NCI-H345 treated with DMSO at 0.1 percent for 48 hours (cell line): Measurements from ENCODE around the gene MRPS31.

ENCODE experiments used
- DNase-seq: peaks from one replicate; lab custom pipeline; 2025; ENCODE audit not compliant: unreplicated experiment; lab: John Stamatoyannopoulos, UW

The MRPS31 gene

DNA sequence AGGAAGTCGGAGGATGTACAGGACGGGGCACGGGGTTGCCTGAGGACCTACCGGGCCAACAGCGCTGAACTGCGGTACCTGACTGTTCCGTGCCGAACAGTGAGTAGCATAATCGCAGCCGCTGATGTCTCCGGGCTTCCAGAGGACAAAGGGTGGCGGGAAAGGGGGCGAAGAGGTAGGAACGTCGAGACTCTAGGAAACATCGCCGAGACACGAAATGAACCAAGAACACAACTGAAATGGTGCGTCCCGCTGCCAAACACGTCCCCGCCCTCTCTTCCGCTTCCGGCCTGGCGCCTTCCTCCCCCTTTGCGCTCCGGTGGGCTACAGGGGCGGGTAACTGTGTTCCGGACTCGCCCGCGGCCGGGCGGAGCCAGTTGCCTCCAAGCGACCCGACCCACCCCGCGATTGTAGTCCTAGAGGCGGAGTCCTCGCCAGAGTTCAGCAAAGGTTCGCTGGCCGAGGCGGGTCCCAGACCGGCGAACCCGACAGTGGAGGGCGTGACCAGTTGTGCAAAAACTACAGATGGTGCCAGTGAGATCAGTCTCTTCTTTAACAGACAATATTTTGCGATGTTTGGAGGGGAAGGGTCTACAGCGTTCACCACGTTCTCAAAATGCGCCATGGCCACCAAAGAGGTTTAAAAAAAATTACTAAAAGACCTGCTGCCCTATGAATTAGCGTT, at the start of gene MRPS31:
Gene MRPS31, minus strand, starts transcription at position 257 of the 685 bp plus-strand sequence. Its CDS starts 54 bp downstream, at position 203.
- peak; percentile 67 for DNase-seq

DNA sequence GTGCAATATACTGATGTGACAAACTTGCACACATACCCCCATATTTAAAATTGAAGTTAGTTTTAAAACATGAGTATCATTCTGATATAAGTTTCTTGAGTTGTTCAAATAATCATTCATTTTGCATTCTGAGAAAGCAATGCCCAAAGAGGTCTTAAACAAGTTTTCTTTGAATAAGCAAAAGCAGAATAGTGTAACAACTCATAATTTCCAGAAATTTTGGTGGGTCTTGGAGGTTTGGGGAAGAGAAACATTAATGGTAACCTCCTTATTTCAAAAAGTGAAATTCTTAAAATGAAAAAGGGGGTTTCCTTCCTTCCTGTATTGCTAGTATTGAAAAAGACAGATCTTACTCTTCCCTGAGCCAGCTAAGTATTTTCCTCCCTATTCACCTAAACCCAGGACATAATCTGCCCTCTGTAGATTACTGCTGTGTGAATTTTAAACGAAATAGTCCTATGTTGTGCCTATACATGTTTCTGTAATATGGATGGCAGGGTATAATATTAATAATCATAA, 48.9 kb upstream of the MRPS31 start:
- no peak for DNase-seq

DNA sequence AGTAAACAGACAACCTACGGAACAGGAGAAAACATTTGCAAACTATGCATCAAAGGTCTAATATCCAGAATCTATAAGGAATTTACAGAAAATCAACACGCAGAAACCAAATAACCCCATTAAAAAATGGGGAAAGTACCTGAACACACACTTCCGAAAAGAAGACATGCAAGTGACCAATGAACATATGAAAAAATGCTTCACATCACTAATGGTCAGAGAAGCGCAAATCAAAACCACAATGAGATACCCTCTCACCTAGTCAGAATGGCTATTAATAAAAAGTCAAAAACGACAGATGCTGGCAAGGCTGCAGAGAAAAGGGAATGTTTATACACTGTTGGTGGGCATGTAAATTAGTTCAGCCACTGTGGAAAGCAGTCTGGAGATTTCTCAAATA, 47.9 kb upstream of the MRPS31 start:
- DNase-seq = no peak

DNA sequence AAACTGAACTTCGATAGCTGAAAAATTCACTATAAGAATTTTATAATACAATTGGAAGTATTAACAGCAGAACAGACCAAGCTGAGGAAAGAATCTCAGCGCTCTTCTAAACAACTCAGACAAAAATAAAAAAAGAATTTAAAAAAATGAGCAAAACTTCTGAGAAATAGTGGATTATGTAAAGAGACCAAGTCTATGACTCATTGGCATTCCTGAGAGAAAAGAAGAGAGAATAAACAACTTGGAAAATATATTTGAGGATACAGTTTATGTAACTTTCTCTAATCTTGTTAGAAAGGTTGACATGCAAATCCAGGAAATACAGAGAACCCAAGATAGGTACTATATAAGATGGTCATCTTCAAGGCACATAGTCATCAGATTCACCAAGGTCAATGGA, 43.8 kb upstream of the MRPS31 start:
- no peak for DNase-seq

DNA sequence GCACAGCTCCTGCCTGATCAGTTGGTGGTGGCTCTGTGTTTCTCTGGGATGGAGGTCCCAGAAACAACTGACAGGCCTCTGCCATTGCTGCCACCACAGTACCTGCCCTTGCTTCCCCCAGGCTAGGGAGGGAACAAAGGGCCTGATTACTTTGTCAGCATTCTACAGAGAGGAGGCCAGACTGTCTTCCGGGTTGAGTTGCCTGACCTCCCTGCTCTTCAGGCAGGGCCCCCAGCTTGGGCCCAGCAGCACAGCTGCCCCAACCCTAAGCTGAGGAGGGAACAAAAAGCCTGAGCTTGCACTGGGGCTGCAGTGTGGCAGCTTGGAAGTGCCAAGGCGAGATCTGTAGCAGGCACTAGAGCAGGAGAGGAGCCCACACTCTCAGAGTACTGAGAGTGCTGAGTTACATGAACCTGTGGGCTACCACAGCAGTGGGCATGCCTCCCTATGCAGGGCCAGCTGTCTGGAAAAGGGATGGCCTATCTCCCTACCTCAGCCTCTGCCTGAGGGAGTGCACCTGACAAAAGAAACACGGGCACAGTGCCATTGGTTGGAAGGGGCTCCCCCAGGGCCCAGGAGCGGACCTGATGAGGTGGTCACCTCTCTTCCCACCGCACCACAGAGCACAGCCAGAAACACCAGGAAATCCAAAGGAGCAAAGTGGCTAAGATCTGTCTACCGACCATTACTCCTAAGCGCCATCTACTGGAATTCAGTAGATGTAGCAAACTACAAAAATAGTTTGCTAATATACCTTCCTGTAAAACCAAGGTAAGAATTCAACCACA, 42.9 kb upstream of the MRPS31 start:
- no peak for DNase-seq

DNA sequence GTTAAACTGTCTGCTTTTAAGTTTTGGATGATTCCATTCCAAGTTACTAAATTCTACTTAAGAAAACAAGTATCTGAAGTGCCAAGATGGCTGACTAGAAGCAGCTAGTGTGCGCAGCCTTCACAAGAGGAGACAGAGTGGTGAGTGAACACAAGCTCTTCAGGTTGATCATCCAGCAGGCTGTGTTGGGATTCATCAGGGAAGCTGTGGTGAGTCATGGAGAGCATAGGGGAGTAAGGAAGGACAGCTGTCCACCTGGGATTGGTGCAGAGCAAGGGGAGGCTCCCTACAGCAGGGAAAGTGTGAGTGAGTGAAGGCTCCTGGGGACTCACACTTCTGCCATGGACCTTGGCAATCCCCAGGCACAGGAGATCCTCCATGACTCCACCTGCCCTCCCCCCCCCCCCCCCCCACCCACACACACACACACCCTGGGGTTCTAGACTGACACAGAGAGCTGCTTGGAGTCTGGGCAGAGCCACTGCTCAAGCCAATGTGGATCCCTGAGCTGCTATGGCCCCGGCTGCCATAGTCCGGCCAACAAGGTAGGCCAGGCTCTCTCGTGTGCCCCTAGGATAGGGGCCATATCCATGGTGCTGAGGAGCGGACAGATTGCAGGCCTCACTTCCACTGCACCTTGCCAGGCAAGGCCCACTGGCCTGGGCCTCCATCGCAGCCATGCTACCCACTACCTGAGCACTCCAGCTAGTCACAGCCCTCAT, 41.9 kb upstream of the MRPS31 start:
- no peak for DNase-seq

DNA sequence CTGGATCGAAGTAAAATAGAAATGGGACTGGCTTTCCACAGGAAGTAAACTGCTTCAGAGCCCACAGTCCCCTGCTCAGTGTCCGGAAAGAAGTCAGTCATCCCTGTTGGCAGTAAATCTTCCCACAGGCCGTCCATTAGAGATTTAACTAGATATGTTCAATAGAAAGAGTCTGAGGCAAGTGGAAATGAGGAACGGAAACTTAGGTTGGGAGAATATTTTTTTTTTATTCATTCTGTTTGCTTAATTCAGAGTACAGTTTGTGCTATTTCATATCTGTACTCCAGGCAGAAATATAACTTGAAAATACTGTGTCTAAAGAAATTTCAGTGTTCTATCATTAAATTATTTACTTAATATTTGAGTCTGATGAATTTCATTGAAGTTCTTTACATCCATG, 41.1 kb upstream of the MRPS31 start:
- DNase-seq = no peak

DNA sequence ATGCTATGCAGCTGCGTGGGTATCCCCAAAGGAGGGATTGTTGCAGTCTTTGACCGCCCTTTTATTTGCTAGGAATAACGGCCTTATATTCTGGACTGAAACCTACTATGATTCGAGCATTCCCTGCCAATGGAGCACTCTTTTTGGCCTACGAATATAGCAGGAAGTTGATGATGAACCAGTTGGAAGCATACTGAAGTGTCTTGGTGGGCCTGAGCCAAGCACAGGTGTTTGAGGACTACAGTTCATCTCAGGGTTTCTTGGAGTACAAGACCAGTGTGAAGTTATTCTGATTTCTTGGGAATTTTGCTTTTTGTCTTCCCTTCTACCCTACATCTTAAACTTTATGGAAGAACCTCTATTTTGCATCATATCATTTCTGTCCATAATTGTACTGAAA, 38.5 kb upstream of the MRPS31 start:
- DNase-seq = no peak

DNA sequence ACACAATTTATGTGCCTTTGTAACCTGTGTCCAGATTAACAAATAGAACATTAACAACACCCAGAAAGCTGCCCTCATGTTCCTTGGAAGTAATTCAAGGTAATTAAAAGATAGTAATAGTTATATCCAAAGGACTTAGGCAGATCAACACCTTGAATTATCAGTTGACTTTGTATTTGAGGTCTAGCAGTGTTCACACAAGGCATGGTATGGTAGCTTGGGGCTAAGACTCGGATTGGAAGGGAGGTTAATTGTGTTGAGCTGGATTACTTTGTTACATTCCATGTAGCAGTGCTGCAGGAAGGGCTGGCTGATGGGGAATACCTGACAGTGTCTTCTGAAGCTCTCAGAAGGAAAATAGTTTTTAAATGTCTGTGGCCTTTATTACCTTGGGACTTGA, 35.3 kb upstream of the MRPS31 start:
- no peak for DNase-seq

DNA sequence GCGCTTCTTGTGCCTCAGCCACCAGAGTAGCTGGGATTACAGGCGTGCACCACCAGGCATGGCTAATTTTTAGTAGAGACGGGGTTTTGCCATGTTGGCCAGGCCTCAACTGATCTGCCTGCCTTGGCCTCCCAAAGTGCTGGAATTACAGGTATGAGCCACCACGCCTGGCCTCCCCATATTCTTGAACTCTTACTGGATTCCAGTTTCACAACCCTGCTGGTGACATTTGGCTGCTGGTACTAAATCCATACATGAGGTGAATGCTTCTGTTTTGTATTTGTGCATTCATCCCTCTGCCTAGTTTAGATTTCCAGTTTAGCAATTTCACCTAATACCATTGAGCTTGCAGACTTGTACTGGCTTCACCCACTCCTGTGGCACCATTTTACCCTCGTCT, 32.3 kb upstream of the MRPS31 start:
- no peak for DNase-seq

DNA sequence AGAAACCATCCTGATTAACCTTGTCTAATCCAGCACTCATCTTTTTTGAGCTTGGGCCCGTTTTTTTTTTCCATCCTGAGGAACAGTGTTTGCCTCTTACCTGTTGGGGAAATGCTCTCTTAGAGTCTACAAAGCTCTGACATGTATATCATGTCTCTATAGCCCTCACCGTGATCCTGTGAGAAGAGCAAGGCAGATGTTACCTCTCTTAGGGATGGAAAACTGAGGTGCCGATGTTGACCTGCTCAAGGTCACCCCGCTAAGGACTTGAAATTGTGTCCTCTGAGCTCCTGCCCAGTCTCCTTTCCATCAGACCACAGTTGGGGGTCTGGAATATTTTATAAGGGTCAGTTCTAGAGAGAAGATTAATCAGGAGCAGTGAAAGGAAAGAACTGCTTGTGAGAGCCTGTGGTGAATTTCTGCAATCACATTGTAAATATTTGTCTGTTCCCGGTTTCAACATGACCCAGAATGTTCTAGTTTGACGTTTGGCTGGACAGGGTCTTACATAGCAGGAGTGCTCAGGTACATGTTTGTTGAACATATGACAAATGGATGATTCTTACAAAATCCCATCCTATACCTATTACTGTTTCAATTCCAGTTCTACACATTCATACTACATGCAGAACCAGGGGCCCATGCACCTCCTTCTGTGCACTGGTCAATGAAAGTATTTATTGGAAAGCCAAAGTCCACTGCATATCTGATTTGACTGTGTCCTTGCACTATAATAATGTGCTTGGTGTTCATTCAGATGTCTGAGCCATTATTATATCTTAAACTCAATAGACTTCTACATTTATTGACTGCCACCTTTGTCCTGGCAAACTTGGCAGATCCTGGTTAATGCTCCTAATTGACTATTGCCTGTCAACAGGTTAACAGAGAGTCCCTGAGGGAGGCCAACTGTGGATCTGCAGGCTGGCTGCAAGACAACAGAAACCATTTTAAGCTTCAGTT, 30.5 kb upstream of the MRPS31 start:
- no peak for DNase-seq

DNA sequence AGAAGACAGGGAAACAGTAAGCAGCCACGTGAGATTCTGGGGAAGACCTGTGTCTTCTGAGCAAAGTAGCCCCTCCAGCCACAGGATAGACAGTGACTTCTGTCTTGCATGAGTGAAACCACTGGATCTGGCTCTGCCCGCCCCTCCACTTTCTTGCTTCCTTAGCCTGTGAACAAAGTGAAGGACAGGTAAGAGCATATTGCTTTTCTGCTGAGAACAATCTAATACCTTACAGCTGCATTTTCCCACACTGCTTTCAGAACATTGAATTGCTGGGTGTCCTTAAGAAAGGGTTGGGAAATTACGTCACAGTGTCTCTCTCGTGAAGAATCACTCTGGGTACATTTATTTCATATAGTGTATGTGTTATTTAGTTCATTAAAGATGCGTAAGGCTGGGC, 29.6 kb upstream of the MRPS31 start:
- no peak for DNase-seq

DNA sequence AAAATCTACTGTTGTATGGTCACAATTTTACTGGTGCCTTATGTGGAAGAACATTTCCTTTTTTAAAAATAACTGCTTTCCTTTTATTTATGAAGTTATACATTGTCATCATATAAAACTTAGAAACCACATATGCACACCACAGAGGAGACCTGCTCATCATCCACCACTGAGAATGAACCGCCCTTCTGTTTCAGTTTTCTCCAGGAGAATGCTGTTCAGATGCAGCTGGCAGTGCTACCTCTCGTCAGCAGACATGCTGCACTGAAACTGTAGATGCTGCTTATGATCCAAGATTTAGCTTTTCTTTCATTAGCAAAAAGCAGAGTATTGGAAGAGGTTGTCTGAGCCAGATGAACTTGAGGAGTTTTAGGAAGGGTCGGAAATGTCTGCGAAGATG, 28.5 kb upstream of the MRPS31 start:
- DNase-seq = no peak

DNA sequence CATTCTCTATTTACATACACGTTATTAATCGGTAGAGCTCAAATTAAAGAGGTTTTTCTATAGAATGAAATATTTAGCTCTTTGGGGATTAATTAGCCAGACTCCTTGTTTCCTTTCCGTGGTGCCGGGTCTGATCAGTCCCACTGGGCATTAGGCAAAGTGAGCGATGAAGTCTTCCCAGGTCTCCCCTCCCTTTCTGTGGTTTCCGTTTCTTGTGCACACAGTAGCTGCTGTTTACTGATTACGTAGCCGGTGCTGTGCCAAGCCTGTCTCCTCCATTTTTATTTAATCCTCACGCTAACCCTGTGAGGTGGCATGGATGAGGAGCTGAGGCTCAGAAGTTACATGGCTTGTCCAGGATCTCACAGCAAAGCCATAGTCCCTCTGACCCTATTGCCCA, 27.4 kb upstream of the MRPS31 start:
- DNase-seq = no peak

DNA sequence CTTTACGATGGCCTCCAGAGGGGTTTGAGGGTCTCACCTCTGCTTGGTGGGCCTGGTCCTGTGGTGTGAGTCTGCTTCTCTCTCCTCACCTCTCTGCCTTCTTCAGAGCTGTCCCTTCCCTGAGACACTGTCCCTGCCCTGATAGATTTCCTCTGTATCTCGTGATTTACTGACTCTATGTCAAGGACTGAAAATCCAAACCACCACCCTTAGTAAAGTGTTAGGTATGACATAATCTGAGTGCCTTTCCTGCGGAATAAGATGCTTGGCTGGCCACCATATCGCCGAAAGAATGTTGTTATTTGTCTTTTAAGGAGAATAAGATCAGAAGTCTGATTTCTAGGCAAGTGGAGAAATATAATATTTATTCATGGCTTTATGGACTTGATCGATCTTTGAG, 25.7 kb upstream of the MRPS31 start:
- DNase-seq = no peak

DNA sequence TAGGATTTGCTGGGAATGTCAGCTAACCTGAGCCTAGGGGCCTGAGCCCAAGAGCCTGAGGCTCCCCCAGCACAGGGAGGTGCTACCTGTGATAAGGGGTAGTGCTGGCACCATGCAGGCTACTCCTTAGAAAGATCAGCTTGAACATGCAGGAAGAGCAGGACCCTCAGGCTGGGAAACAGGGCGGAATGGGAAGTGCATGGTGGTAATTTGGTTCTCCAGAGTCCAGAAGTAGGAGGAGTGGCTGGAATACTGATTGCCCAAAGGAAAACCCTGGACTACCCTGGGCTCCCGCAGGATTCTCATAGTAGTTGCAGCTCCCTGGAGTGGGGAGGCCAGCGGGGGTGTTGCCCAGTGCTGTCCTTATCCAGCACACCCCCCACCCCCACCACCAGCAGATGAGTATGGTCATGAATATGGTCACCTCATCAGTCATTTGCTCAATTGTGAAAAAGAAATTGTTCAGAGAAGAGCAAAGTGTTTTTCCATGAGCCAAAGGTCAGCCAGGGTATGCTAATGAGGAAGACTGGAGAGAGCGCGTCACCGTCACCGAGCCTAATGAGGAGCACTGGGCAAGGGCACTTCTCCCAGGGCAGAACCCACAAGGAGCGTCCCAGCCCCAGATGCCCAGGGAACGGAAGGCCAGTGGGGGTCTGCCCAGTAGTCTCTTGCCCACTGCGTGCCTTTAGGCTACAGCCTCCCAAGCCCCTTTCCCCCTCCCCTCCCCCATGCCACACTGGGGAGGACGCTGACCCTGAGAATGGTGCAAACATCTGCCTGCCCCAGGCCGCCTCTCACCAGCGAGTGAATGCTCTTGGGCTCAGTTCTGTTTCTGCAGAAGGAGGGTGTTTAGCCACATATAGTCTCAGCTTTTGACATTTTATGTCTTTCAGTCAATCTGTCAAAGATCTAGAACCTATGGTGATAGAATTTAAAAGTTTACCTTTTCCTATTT, 23.7 kb upstream of the MRPS31 start:
- DNase-seq = no peak

DNA sequence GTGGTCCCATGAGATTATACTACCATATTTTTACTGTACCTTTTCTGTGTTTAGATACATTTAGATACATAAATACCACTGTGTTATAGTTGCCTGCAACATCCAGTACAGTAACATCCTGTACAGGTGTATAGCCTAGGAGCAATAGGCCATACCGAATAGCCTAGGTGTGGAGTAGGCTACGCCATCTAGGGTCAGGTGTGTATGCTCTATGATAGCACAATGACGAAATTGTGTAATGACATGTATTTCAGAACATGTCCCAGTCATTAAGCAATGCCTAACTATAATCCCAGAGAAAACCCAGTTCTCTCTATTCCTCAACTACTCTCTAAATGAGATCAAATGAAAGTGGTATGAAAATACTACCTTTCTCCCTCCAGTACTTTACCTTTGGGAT, 22.3 kb upstream of the MRPS31 start:
- no peak for DNase-seq

DNA sequence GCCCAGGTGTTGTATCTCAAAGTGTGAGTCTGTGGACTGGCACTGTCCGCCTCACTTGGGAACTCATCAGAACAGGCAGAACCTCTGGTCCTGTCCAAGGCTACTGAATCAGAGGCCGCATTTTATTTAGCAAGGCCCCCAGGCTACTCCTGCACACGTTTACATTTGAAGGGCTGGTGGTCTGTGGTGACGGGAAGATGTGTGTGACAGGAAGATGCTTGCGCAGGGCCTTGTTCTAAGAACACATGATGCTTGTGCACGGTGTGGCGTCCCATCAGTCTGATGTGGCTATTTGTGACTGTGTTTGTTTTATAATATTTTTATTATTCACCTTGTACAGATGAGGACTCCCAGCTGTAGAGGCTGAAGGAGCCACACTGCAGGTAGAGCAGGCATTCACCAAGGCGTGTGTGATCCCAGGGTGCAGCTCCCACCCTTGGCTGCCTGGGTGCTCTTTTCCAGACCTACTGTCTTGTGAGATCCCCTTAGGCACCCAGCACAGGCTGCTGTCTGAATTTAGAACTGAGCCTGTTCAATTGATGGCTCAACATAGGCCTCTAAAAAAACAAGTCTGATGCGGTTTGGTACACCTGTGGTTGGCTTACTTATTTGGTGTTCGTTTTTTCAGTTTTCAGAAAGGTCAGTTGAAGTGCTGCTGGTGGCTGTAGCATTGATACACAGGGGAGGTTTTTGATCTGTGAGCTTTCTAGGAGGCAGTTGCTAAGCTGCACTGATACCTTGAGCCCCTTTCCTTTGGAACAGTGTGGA, 21.5 kb upstream of the MRPS31 start:
- no peak for DNase-seq

DNA sequence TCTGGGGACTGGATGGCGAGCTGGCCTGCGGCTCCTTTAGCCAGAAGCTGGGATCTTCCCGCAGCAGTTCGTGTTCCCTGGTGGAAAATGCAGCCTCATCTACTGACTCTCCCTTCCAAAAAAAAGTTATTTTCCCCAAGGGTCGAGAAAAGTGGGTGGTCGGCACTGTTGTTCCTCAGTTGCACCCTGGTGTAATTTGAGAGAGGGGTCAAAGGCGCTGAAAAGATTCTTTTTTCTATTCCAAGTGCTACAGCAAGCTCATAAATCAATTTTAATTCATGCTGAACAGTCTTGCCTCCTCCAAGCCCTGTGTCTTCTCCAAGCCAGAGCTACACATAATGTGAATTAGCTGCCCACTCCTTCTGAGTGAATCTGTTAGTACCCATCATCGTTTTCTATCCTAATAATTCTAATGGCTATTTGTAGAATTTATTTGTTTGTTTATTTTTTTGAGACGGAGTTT, 19.2 kb upstream of the MRPS31 start:
- no peak for DNase-seq
